ENCODE measurements around the gene ARPC4.
"Not testable (repeated sequence)": the region's sequence is repeated elsewhere in the genome, so short reads cannot be mapped to it uniquely, and the experiment has no call there.

DNA sequence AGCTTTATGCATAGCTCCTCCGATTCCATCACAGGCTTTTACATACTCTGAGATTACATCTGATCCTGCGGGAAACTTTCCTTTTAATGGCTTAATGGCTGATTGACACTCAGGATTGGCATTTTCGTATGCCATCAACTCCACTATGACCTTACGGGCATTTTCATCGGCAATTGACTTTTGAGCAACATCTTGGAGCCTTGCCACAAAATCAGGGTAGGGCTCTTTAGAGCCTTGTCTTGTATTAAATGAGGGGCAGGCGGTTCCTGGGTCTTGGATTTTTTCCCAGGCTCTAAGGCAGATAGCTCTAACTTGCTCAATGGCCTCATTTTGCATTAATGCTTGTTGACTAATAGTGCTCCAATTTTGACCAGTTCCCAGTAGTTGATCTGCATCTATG is 59.0 kb downstream of the ARPC4 start:
- TF ChIP-seq, protein P1, sequence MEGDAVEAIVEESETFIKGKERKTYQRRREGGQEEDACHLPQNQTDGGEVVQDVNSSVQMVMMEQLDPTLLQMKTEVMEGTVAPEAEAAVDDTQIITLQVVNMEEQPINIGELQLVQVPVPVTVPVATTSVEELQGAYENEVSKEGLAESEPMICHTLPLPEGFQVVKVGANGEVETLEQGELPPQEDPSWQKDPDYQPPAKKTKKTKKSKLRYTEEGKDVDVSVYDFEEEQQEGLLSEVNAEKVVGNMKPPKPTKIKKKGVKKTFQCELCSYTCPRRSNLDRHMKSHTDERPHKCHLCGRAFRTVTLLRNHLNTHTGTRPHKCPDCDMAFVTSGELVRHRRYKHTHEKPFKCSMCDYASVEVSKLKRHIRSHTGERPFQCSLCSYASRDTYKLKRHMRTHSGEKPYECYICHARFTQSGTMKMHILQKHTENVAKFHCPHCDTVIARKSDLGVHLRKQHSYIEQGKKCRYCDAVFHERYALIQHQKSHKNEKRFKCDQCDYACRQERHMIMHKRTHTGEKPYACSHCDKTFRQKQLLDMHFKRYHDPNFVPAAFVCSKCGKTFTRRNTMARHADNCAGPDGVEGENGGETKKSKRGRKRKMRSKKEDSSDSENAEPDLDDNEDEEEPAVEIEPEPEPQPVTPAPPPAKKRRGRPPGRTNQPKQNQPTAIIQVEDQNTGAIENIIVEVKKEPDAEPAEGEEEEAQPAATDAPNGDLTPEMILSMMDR (IDR thresholded peaks at IDR 0.05; ENCODE audit: low read length), result not testable (repeated sequence)
- TF ChIP-seq EZH2 (optimal IDR thresholded peaks at IDR 0.05; ENCODE audit: low read depth, low read length); EZH2phosphoT487 (IDR thresholded peaks at IDR 0.05; ENCODE audit: low read length): not testable (repeated sequence)

Data from MM.1S (cell line).